Measurements from ENCODE around the gene RAF1. TPM values are rescaled to one million over a fixed set of nuclear protein-coding genes. Genes with fewer than 3 reads are reported as not detected.
A peak's percentile ranks its signal among the peaks of the same experiment; 100 is the strongest.

RAF1 gene
- total and polyA plus RNA-seq, 4 donors, result 41.4 to 182 (median 80.5) TPM

DNA sequence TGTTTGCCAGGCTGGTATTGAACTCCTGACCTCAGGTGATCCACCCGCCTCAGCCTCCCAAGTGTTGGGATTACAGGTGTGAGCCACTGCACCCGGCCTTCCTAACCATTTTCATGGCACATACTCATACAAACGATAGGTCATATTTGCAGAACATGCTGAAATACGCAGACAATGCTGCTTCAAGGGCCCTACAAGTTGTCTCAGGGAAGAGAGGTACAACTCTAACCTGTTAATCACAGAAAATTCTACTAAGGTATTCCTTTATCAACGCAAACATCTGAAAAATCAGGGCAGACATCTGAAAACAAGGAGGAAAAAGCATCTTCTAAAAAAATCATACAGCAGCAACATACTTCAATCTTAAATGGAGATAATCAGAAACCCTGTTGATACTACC is 39.9 kb downstream of the RAF1 start:
- Histone ChIP-seq H3K9ac (ENCODE audit: insufficient read depth in 1 of 2, low read length in 2 of 2) (no peak overlapping the region), H3K4me1 (ENCODE audit: control insufficient read depth in 5 of 5, insufficient read depth in 5 of 5, low read length in 5 of 5) (peaks cover 0 to 24% (median 0%) of the 10 kb centered on the region in 5 donors), H3K9me3 (ENCODE audit: control insufficient read depth in 4 of 4, insufficient read depth in 3 of 4, low read length in 3 of 4) (no peaks in the 10 kb centered on the region), H3K27ac (ENCODE audit: low read depth in 1 of 2, low read length in 1 of 2) (no peak overlapping the region), H3K36me3 (ENCODE audit: control insufficient read depth in 4 of 4, insufficient read depth in 4 of 4, low read length in 4 of 4) (peaks cover 0 to 1% (median 0%) of the 10 kb centered on the region in 4 donors), H3K27me3 (ENCODE audit: control insufficient read depth in 3 of 3, insufficient read depth in 3 of 3, low read length in 2 of 3) (no peaks in the 10 kb centered on the region), H3K4me3 (no peak overlapping the region)
- DNase-seq (no peak), ATAC-seq (ENCODE audit: insufficient read depth, low FRiP score) (no peak)
- TF ChIP-seq, protein P1, sequence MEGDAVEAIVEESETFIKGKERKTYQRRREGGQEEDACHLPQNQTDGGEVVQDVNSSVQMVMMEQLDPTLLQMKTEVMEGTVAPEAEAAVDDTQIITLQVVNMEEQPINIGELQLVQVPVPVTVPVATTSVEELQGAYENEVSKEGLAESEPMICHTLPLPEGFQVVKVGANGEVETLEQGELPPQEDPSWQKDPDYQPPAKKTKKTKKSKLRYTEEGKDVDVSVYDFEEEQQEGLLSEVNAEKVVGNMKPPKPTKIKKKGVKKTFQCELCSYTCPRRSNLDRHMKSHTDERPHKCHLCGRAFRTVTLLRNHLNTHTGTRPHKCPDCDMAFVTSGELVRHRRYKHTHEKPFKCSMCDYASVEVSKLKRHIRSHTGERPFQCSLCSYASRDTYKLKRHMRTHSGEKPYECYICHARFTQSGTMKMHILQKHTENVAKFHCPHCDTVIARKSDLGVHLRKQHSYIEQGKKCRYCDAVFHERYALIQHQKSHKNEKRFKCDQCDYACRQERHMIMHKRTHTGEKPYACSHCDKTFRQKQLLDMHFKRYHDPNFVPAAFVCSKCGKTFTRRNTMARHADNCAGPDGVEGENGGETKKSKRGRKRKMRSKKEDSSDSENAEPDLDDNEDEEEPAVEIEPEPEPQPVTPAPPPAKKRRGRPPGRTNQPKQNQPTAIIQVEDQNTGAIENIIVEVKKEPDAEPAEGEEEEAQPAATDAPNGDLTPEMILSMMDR (IDR thresholded peaks at IDR 0.05; ENCODE audit: control extremely low read depth, extremely low read depth), result no peak
- 74 to 92% methylated on average over 5 of the region's 5 CpGs for WGBS, 2 donors

DNA sequence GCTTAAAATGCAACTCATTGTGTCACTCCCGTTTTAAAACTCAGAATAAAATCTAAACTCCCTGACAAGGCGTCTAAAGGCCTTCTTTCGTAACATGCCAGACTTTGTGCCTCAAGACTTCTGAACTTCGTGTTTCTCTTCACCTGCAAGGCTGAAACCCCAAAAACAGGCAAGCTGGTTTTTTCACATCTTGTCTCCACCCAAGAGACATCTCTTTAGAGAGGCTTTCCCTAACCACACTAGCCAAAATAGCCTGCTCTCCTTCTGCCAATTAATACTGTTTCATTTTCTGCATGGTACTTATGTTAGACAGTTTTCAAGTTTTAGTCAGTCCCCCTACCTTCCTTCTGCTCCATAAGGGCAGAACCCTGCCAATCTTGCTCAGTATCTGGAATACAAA is 41.6 kb downstream of the RAF1 start:
- Histone ChIP-seq H3K9ac (ENCODE audit: insufficient read depth in 1 of 2, low read length in 2 of 2) (no peak overlapping the region), H3K27me3 (ENCODE audit: control insufficient read depth in 3 of 3, insufficient read depth in 3 of 3, low read length in 2 of 3) (no peaks in the 10 kb centered on the region), H3K9me3 (ENCODE audit: control insufficient read depth in 4 of 4, insufficient read depth in 3 of 4, low read length in 3 of 4) (no peaks in the 10 kb centered on the region), H3K4me3 (no peak overlapping the region), H3K4me1 (ENCODE audit: control insufficient read depth in 5 of 5, insufficient read depth in 5 of 5, low read length in 5 of 5) (peaks cover 0 to 24% (median 0%) of the 10 kb centered on the region in 5 donors), H3K27ac (ENCODE audit: low read depth in 1 of 2, low read length in 1 of 2) (peak overlapping the region in 1 of 2 donors; percentile 45), H3K36me3 (ENCODE audit: control insufficient read depth in 4 of 4, insufficient read depth in 4 of 4, low read length in 4 of 4) (peaks cover 0 to 5% (median 3%) of the 10 kb centered on the region in 4 donors)
- no peak for ATAC-seq (ENCODE audit: insufficient read depth, low FRiP score)
- DNase-seq, result no peak
- TF ChIP-seq, protein P1 (IDR thresholded peaks at IDR 0.05; ENCODE audit: control extremely low read depth, extremely low read depth), result no peak
- WGBS, 2 donors, result 54 to 71% methylated on average over 4 of the region's 4 CpGs

DNA sequence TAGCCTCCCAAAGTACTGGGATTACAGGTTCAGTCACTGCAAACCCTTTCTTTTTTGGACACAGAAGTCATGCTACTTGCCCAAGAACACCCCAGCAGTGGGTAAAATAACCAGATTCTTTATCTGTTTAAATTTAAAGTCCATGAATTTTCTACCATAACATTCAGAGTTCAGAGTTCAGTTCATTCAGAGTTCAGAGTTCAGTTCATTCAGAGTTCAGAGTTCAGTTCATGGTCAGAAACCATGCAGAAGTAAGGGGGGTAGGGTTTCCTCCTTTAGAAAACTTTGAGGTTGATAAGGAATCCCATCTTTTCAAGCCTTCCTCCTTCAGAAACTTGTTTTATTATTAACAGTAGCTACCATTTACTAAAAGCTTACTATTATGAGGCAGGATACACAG is 43.2 kb downstream of the RAF1 start:
- Histone ChIP-seq H3K27me3 (ENCODE audit: control insufficient read depth in 3 of 3, insufficient read depth in 3 of 3, low read length in 2 of 3) (no peaks in the 10 kb centered on the region), H3K9me3 (ENCODE audit: control insufficient read depth in 4 of 4, insufficient read depth in 3 of 4, low read length in 3 of 4) (no peaks in the 10 kb centered on the region), H3K27ac (ENCODE audit: low read depth in 1 of 2, low read length in 1 of 2) (no peak overlapping the region), H3K4me3 (no peak overlapping the region), H3K9ac (ENCODE audit: insufficient read depth in 1 of 2, low read length in 2 of 2) (no peak overlapping the region), H3K36me3 (ENCODE audit: control insufficient read depth in 4 of 4, insufficient read depth in 4 of 4, low read length in 4 of 4) (peaks cover 0 to 15% (median 4%) of the 10 kb centered on the region in 4 donors), H3K4me1 (ENCODE audit: control insufficient read depth in 5 of 5, insufficient read depth in 5 of 5, low read length in 5 of 5) (peaks cover 0 to 24% (median 0%) of the 10 kb centered on the region in 5 donors)
- TF ChIP-seq, protein P1 (IDR thresholded peaks at IDR 0.05; ENCODE audit: control extremely low read depth, extremely low read depth), result no peak
- ATAC-seq (ENCODE audit: insufficient read depth, low FRiP score) (no peak), DNase-seq (no peak)

DNA sequence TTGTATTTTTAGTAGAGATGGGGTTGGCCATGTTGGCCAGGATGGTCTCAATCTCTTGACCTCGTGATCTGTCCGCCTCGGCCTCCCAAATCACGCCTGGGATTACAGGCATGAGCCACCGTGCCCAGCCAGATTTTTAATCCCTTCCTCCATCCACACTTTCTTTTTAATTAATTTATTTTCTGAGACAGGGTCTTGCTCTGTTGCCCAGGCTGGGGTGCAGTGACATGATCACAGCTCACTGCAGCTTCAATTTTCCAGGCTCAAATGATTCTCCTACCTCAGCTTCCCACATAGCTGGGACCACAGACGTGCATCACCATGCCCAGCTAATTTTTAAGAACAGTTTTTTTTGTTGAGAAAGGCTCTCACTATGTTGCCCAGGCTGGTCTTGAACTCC is 43.6 kb downstream of the RAF1 start:
- DNase-seq (no peak), ATAC-seq (ENCODE audit: insufficient read depth, low FRiP score) (no peak)
- no peak overlapping the region for H3K27ac ChIP-seq (ENCODE audit: low read depth in 1 of 2, low read length in 1 of 2)
- H3K27me3 ChIP-seq (ENCODE audit: control insufficient read depth in 3 of 3, insufficient read depth in 3 of 3, low read length in 2 of 3), result no peaks in the 10 kb centered on the region
- H3K36me3 ChIP-seq (ENCODE audit: control insufficient read depth in 4 of 4, insufficient read depth in 4 of 4, low read length in 4 of 4), result peaks cover 0 to 15% (median 6%) of the 10 kb centered on the region in 4 donors
- H3K9me3 ChIP-seq (ENCODE audit: control insufficient read depth in 4 of 4, insufficient read depth in 3 of 4, low read length in 3 of 4), result no peaks in the 10 kb centered on the region
- H3K9ac ChIP-seq (ENCODE audit: insufficient read depth in 1 of 2, low read length in 2 of 2), result no peak overlapping the region
- peaks cover 0 to 27% (median 0%) of the 10 kb centered on the region in 5 donors for H3K4me1 ChIP-seq (ENCODE audit: control insufficient read depth in 5 of 5, insufficient read depth in 5 of 5, low read length in 5 of 5)
- WGBS, 2 donors, result 96 to 97% methylated on average over 6 of the region's 6 CpGs
- TF ChIP-seq, protein P1 (IDR thresholded peaks at IDR 0.05; ENCODE audit: control extremely low read depth, extremely low read depth), result no peak
- no peak overlapping the region for H3K4me3 ChIP-seq
